ENCODE measurements around the gene ROR1.

- TF ChIP-seq BHLHE40 (IDR thresholded peaks at IDR 0.05; ENCODE audit: low read length) = no peak
- TF ChIP-seq YY1 (IDR thresholded peaks at IDR 0.05; ENCODE audit: insufficient read depth, insufficient replicate concordance, low read depth, low read length) = no peak
- no peak for TF ChIP-seq ZNF770 (CRISPR knock-in tag; IDR thresholded peaks at IDR 0.05)
- no peak for TF ChIP-seq ZNF615 (CRISPR knock-in tag; IDR thresholded peaks at IDR 0.05; ENCODE audit: borderline replicate concordance)
- TF ChIP-seq, protein P1, sequence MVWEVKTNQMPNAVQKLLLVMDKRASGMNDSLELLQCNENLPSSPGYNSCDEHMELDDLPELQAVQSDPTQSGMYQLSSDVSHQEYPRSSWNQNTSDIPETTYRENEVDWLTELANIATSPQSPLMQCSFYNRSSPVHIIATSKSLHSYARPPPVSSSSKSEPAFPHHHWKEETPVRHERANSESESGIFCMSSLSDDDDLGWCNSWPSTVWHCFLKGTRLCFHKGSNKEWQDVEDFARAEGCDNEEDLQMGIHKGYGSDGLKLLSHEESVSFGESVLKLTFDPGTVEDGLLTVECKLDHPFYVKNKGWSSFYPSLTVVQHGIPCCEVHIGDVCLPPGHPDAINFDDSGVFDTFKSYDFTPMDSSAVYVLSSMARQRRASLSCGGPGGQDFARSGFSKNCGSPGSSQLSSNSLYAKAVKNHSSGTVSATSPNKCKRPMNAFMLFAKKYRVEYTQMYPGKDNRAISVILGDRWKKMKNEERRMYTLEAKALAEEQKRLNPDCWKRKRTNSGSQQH (CRISPR knock-in tag; IDR thresholded peaks at IDR 0.05; ENCODE audit: low read depth) = no peak
- TF ChIP-seq, protein P2, sequence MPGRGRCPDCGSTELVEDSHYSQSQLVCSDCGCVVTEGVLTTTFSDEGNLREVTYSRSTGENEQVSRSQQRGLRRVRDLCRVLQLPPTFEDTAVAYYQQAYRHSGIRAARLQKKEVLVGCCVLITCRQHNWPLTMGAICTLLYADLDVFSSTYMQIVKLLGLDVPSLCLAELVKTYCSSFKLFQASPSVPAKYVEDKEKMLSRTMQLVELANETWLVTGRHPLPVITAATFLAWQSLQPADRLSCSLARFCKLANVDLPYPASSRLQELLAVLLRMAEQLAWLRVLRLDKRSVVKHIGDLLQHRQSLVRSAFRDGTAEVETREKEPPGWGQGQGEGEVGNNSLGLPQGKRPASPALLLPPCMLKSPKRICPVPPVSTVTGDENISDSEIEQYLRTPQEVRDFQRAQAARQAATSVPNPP (CRISPR knock-in tag; IDR thresholded peaks at IDR 0.05) = no peak
- no peak for TF ChIP-seq ZBTB21 (CRISPR knock-in tag; IDR thresholded peaks at IDR 0.05)
Observed at GRCh38 chr1:64090436-64090835, 316.6 kb downstream of the ROR1 start.

Data from HepG2 (cell line).